BLaER1 treated with 17β-estradiol and CSF1 and Interleukin-3, amounts not matched to agents 10 nM and 100 nM (cell line): ENCODE measurements around the gene USP33.
"Not testable (repeated sequence)": the region's sequence is repeated elsewhere in the genome, so short reads cannot be mapped to it uniquely, and the experiment has no call there.

Experiments used
- H3K27ac ChIP-seq, 11 experiments: shearing (Covaris generic); formaldehyde crosslinking; 2 replicates each; pipeline ENCODE4 v1.8.1; 2022
- H3K27me3 ChIP-seq, 11 experiments: shearing (Covaris generic); formaldehyde crosslinking; 2 replicates each; pipeline ENCODE4 v1.8.1; 2022
- H3K36me3 ChIP-seq, 11 experiments: shearing (Covaris generic); formaldehyde crosslinking; 2 replicates each; pipeline ENCODE4 v1.8.1; 2022
- H3K4me1 ChIP-seq, 10 experiments: shearing (Covaris generic); formaldehyde crosslinking; 2 replicates each; pipeline ENCODE4 v1.8.1; 2022
- H3K4me2 ChIP-seq, 11 experiments: shearing (Covaris generic); formaldehyde crosslinking; 2 replicates each; pipeline ENCODE4 v1.8.1; 2022
- H3K4me3 ChIP-seq, 10 experiments: shearing (Covaris generic); formaldehyde crosslinking; 2 replicates each; pipeline ENCODE4 v1.8.1; 2022
- H3K9ac ChIP-seq, 11 experiments: shearing (Covaris generic); formaldehyde crosslinking; 2 replicates each; pipeline ENCODE4 v1.8.1; 2022
- H3K9me3 ChIP-seq, 11 experiments: shearing (Covaris generic); formaldehyde crosslinking; replicated peaks in 1 of 11; 2 replicates each; pipeline ENCODE4 v1.8.1; 2022
- H4K20me1 ChIP-seq, 11 experiments: shearing (Covaris generic); formaldehyde crosslinking; 2 replicates each; pipeline ENCODE4 v1.8.1; 2022
- Cebpa-rat ChIP-seq, 11 experiments: shearing (Covaris generic); IDR thresholded peaks; 2 replicates each; pipeline ENCODE4 v1.8.1; 2022

The USP33 gene

DNA sequence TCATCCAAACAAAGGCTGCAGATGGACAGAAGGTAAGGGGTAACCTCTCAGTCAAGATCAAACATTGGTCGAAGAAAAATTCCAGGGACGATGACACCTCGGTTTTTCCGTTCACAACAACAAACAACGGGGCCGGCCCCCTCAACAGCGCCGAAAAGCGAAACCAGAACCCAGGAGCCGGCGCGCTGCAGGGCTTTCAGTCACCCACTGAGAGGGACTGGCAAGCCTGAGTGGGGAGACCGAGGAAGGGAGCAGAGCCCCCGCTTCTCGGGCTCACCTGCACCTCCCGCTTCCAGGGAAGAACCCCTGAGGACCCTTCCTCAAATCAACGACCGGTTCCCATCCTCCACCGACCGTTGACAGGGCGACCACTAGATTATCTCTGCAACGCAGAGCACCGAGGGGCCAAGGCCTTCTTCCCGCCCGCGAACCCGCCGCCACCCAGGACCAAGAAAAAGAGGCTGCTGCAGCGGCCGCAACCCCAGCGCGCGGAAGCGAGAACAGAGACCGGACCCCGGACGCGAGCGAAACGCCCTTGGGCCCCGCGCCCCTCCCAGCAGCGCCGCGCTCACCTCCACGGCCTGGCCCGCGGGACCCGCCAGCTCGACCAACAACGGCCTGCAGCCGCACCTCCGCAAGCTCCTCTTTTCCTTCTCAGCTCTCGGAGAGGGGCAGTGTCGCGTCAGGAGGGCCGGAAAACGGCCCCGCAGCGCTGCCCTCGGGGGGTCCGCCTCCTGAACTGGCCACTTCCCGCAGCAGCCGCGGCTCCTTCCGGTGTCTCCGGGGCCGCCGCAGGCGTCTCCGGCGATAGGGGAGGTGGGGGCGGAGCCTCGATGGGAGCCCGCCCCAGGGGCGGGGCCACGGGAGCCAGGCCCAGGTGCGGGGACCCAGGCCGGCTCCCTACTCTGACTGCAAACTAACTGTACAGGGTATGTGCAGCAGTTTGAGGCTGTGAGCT is at the start of gene USP33:
Gene USP33, minus strand, starts transcription at position 782 of the 958 bp plus-strand sequence. CDS start 18,155 bp downstream, outside the sequence.
- H3K4me3 ChIP-seq: peak within 1 kb of the TSS; percentile 80 to 99 (median 94)
- peak within 1 kb of the TSS; percentile 69 to 94 (median 84) for H3K4me2 ChIP-seq
- peak within 1 kb of the TSS; percentile 70 to 94 (median 91) for H3K27ac ChIP-seq
- H3K9me3 ChIP-seq: no peaks in the 10 kb centered on the region
- peak within 1 kb of the TSS; percentile 86 to 96 (median 89) for H3K9ac ChIP-seq
- H3K36me3 ChIP-seq: peaks cover 0 to 4% (median 0%) of the 10 kb centered on the region in 11 experiments; a peak in 1 of 22 replicates
- H3K4me1 ChIP-seq: peaks cover 17 to 40% (median 34%) of the 10 kb centered on the region in 10 experiments
- H4K20me1 ChIP-seq: peaks cover 29 to 51% (median 44%) of the 10 kb centered on the region in 11 experiments
- no peaks in the 10 kb centered on the region for H3K27me3 ChIP-seq
- TF ChIP-seq Cebpa-rat (IDR thresholded peaks at IDR 0.05): no peak

GRCh38 chr1:77803371-77803770 is 43.7 kb upstream of the USP33 start:
- H3K36me3 ChIP-seq: peaks cover 51 to 88% (median 68%) of the 10 kb centered on the region in 11 experiments
- H3K4me1 ChIP-seq: no peaks in the 10 kb centered on the region
- H3K4me2 ChIP-seq: no peak overlapping the region
- no peak overlapping the region for H3K9ac ChIP-seq
- peaks cover 0 to 19% (median 0%) of the 10 kb centered on the region in 11 experiments; a peak in 3 of 22 replicates for H4K20me1 ChIP-seq
- no peaks in the 10 kb centered on the region for H3K27me3 ChIP-seq
- TF ChIP-seq Cebpa-rat (IDR thresholded peaks at IDR 0.05): no peak
- no peak overlapping the region for H3K27ac ChIP-seq
- no peak overlapping the region for H3K4me3 ChIP-seq
- no peaks in the 10 kb centered on the region for H3K9me3 ChIP-seq

DNA sequence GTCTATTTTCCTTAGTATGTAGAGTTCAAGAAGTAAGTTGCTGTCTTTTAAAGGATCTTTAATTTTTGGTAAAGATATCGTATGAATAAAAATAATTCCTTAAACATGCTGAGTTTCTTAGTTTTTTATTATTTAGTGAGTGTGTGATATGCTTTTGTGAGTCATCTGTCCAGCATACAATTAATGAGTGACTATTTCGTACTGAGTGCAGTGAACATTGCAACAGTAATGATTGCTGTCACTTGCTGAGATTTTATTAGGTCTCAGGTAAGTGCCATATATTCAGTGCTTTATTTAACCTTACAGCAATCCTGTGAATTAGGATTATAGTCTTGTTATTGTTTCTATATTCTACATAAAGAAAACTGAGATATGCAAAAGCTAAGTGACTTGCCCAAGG is 42.4 kb upstream of the USP33 start:
- no peak for TF ChIP-seq Cebpa-rat (IDR thresholded peaks at IDR 0.05)
- Histone ChIP-seq H3K9me3 (no peaks in the 10 kb centered on the region), H3K27me3 (no peaks in the 10 kb centered on the region), H4K20me1 (peaks cover 0 to 25% (median 0%) of the 10 kb centered on the region in 11 experiments; a peak in 3 of 22 replicates), H3K36me3 (peaks cover 44 to 88% (median 63%) of the 10 kb centered on the region in 11 experiments), H3K4me2 (no peak overlapping the region), H3K9ac (no peak overlapping the region), H3K27ac (no peak overlapping the region), H3K4me1 (no peaks in the 10 kb centered on the region), H3K4me3 (no peak overlapping the region)

DNA sequence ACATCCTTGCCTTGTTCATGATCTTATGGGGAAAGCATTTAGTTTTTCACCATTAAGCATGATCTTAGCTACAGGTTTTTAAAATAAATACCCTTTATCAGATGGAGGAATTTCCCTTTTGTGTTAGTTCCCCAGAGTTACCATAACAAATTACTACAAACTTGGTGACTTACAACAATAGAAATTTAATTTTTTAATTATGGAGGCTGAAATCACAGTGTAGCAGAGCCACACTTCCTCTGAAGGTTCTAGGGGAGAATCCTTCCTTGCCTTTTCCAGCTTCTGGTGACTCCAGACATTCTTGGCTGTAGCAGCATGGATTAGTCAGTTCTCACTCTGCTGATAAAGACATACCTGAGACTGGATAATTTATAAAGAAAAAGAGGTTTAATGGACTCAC is 38.3 kb upstream of the USP33 start:
- no peak overlapping the region for H3K4me3 ChIP-seq
- no peak for TF ChIP-seq Cebpa-rat (IDR thresholded peaks at IDR 0.05)
- H3K9ac ChIP-seq: no peak overlapping the region
- no peaks in the 10 kb centered on the region for H3K4me1 ChIP-seq
- no peaks in the 10 kb centered on the region for H3K27me3 ChIP-seq
- H3K27ac ChIP-seq: no peak overlapping the region
- no peak overlapping the region for H3K4me2 ChIP-seq
- peaks cover 0 to 31% (median 0%) of the 10 kb centered on the region in 11 experiments; a peak in 6 of 22 replicates for H4K20me1 ChIP-seq
- H3K36me3 ChIP-seq: peaks cover 21 to 88% (median 50%) of the 10 kb centered on the region in 11 experiments
- H3K9me3 ChIP-seq: no peaks in the 10 kb centered on the region

- peaks cover 13 to 89% (median 47%) of the 10 kb centered on the region in 11 experiments for H3K36me3 ChIP-seq
- H3K9me3 ChIP-seq: no peaks in the 10 kb centered on the region
- peaks cover 0 to 31% (median 0%) of the 10 kb centered on the region in 11 experiments; a peak in 6 of 22 replicates for H4K20me1 ChIP-seq
- H3K27ac ChIP-seq: no peak overlapping the region
- no peaks in the 10 kb centered on the region for H3K27me3 ChIP-seq
- H3K4me2 ChIP-seq: no peak overlapping the region
- H3K4me1 ChIP-seq: no peaks in the 10 kb centered on the region
- no peak overlapping the region for H3K9ac ChIP-seq
- H3K4me3 ChIP-seq: no peak overlapping the region
- TF ChIP-seq Cebpa-rat (IDR thresholded peaks at IDR 0.05): no peak
Observed at GRCh38 chr1:77796695-77797405, 37.2 kb upstream of the USP33 start.

DNA sequence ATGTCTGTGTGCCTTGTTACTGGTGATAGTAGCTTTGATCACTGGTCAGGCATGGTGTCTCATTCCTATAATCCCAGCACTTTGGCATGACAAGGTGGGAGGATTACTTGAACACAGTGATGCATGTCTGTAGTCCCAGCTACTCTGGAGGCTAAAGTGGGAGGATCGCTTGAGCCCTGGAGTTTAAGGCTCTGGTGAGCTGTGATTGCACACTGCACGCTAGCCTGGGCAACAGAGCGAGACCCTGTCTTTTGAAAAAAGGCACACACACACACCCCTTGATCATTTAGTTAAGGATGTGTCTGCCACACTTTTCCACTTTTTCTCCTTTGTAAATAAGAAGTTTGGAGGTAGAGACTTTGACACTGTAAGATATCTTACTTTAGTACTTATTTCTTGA is 34.9 kb upstream of the USP33 start:
- H4K20me1 ChIP-seq: peaks cover 0 to 15% (median 0%) of the 10 kb centered on the region in 11 experiments; a peak in 6 of 22 replicates
- H3K27ac ChIP-seq: no peak overlapping the region
- no peak for TF ChIP-seq Cebpa-rat (IDR thresholded peaks at IDR 0.05)
- H3K4me2 ChIP-seq: no peak overlapping the region
- H3K9me3 ChIP-seq: no peaks in the 10 kb centered on the region; a peak in 1 of 22 replicates
- no peaks in the 10 kb centered on the region for H3K27me3 ChIP-seq
- H3K4me1 ChIP-seq: no peaks in the 10 kb centered on the region
- peaks cover 27 to 92% (median 52%) of the 10 kb centered on the region in 11 experiments for H3K36me3 ChIP-seq
- H3K9ac ChIP-seq: no peak overlapping the region
- H3K4me3 ChIP-seq: no peak overlapping the region

- H3K9ac ChIP-seq, H3K4me1 ChIP-seq, H3K27ac ChIP-seq, H3K4me2 ChIP-seq, H3K4me3 ChIP-seq, H3K27me3 ChIP-seq: not testable (repeated sequence)
- Histone ChIP-seq H4K20me1 (peaks cover 0 to 15% (median 5%) of the 10 kb centered on the region in 11 experiments; a peak in 7 of 22 replicates), H3K36me3 (peaks cover 73 to 88% (median 79%) of the 10 kb centered on the region in 11 experiments), H3K9me3 (peaks cover 34 to 57% (median 52%) of the 10 kb centered on the region in 11 experiments)
Observed at GRCh38 chr1:77786093-77786741, 26.6 kb upstream of the USP33 start.

- Histone ChIP-seq H3K9me3 (peaks cover 27 to 45% (median 44%) of the 10 kb centered on the region in 11 experiments), H3K27me3 (no peaks in the 10 kb centered on the region), H3K9ac (no peak overlapping the region), H3K27ac (no peak overlapping the region), H3K4me1 (peaks cover 9 to 26% (median 19%) of the 10 kb centered on the region in 10 experiments; a peak in 19 of 20 replicates), H3K36me3 (peaks cover 47 to 58% (median 50%) of the 10 kb centered on the region in 11 experiments), H3K4me2 (no peak overlapping the region), H4K20me1 (peaks cover 0 to 19% (median 5%) of the 10 kb centered on the region in 11 experiments; a peak in 7 of 22 replicates), H3K4me3 (no peak overlapping the region)
- TF ChIP-seq Cebpa-rat (IDR thresholded peaks at IDR 0.05): no peak
Observed at GRCh38 chr1:77783141-77783540, 23.5 kb upstream of the USP33 start.
